ENCODE measurements around the gene PBLD. TPM values are rescaled to one million over a fixed set of nuclear protein-coding genes. Genes with fewer than 3 reads are reported as not detected.

The PBLD gene
- total RNA-seq, 1 experiment from 2014 or later = 5.6 TPM

GRCh38 chr10:68353537-68353936 is 20.8 kb upstream of the PBLD start:
- intact Hi-C loops (cut with micrococcal nuclease) = no loop called here
- BruUV-seq (replicated peaks) = no TSS peak
- no peaks in the 10 kb centered on the region for H3K27me3 Mint-ChIP-seq (ENCODE audit: insufficient read depth, unreplicated experiment)
- no peaks in the 10 kb centered on the region for H3K9me3 Mint-ChIP-seq (ENCODE audit: unreplicated experiment)
- H3K4me3 Mint-ChIP-seq (ENCODE audit: unreplicated experiment) = no peak overlapping the region
- H3K4me1 Mint-ChIP-seq (ENCODE audit: insufficient read depth, unreplicated experiment) = no peaks in the 10 kb centered on the region
- peaks cover 78% of the 10 kb centered on the region for H3K36me3 Mint-ChIP-seq (ENCODE audit: insufficient read depth, unreplicated experiment)
- H3K27ac Mint-ChIP-seq (ENCODE audit: low read depth, unreplicated experiment) = no peak overlapping the region
- TF ChIP-seq CTCF (IDR thresholded peaks at IDR 0.05; ENCODE audit: unreplicated experiment) = no peak
- no peak for DNase-seq (ENCODE audit: unreplicated experiment)
- CTCF ChIA-PET = interaction anchor here (0.6 kb wide), 2 partner anchors 192 to 741 kb away, joined by 3 read pairs; no protein-coding TSS in a partner anchor
- POLR2A ChIA-PET = interaction anchor here (1.1 kb wide), 1 partner anchor 16 kb away, joined by 4 read pairs; no protein-coding TSS in a partner anchor

GRCh38 chr10:68348265-68348741 is 15.6 kb upstream of the PBLD start:
- Mint-ChIP-seq H3K36me3 (ENCODE audit: insufficient read depth, unreplicated experiment) (peaks cover 94% of the 10 kb centered on the region), H3K27ac (ENCODE audit: low read depth, unreplicated experiment) (no peak overlapping the region), H3K4me1 (ENCODE audit: insufficient read depth, unreplicated experiment) (no peaks in the 10 kb centered on the region), H3K27me3 (ENCODE audit: insufficient read depth, unreplicated experiment) (no peaks in the 10 kb centered on the region), H3K4me3 (ENCODE audit: unreplicated experiment) (no peak overlapping the region), H3K9me3 (ENCODE audit: unreplicated experiment) (no peaks in the 10 kb centered on the region)
- peak; percentile 58 for TF ChIP-seq CTCF (IDR thresholded peaks at IDR 0.05; ENCODE audit: unreplicated experiment)
- intact Hi-C loops (cut with micrococcal nuclease) = loop anchor here (1.0 kb wide), 1 partner anchor 136 kb away; no protein-coding TSS in a partner anchor
- ChIA-PET POLR2A (interaction anchor here (0.6 to 1.1 kb wide), 4 partner anchors 12 to 33 kb away, joined by 3 to 14 read pairs (median 5); partner anchors contain the start of genes HNRNPH3 and PBLD), CTCF (interaction anchor here (0.5 to 2.3 kb wide), 23 partner anchors 9 to 536 kb away, joined by 3 to 23 read pairs (median 4); partner anchors contain the start of gene PBLD)
- peak; percentile 60 for DNase-seq (ENCODE audit: unreplicated experiment)
- no TSS peak for BruUV-seq (replicated peaks)

GRCh38 chr10:68346774-68347173 is 14.0 kb upstream of the PBLD start:
- Mint-ChIP-seq H3K9me3 (ENCODE audit: unreplicated experiment) (no peaks in the 10 kb centered on the region), H3K36me3 (ENCODE audit: insufficient read depth, unreplicated experiment) (peaks cover 94% of the 10 kb centered on the region), H3K27me3 (ENCODE audit: insufficient read depth, unreplicated experiment) (no peaks in the 10 kb centered on the region), H3K4me3 (ENCODE audit: unreplicated experiment) (no peak overlapping the region), H3K4me1 (ENCODE audit: insufficient read depth, unreplicated experiment) (no peaks in the 10 kb centered on the region), H3K27ac (ENCODE audit: low read depth, unreplicated experiment) (no peak overlapping the region)
- BruUV-seq (replicated peaks) = no TSS peak
- intact Hi-C loops (cut with micrococcal nuclease) = no loop called here
- ChIA-PET POLR2A (interaction anchor here (1.1 to 1.7 kb wide), 2 partner anchors 13 to 16 kb away, joined by 5 to 9 read pairs; partner anchors contain the start of gene PBLD), CTCF (interaction anchor here (0.6 to 2.3 kb wide), 5 partner anchors 9 to 42 kb away, joined by 3 to 23 read pairs (median 8); no protein-coding TSS in a partner anchor)
- no peak for DNase-seq (ENCODE audit: unreplicated experiment)
- TF ChIP-seq CTCF (IDR thresholded peaks at IDR 0.05; ENCODE audit: unreplicated experiment) = no peak

- no peak for TF ChIP-seq CTCF (IDR thresholded peaks at IDR 0.05; ENCODE audit: unreplicated experiment)
- ChIA-PET CTCF (interaction anchor here (0.6 kb wide), 1 partner anchor 26 kb away, joined by 3 read pairs; no protein-coding TSS in a partner anchor), POLR2A (interaction anchor here (0.8 to 3.8 kb wide), 2 partner anchors 13 to 17 kb away, joined by 3 to 19 read pairs; partner anchors contain the start of genes HNRNPH3 and PBLD)
- no TSS peak for BruUV-seq (replicated peaks)
- Mint-ChIP-seq H3K4me1 (ENCODE audit: insufficient read depth, unreplicated experiment) (no peaks in the 10 kb centered on the region), H3K9me3 (ENCODE audit: unreplicated experiment) (no peaks in the 10 kb centered on the region), H3K27me3 (ENCODE audit: insufficient read depth, unreplicated experiment) (no peaks in the 10 kb centered on the region), H3K4me3 (ENCODE audit: unreplicated experiment) (no peak overlapping the region), H3K36me3 (ENCODE audit: insufficient read depth, unreplicated experiment) (peaks cover 96% of the 10 kb centered on the region), H3K27ac (ENCODE audit: low read depth, unreplicated experiment) (no peak overlapping the region)
- no peak for DNase-seq (ENCODE audit: unreplicated experiment)
- intact Hi-C loops (cut with micrococcal nuclease) = no loop called here
These were observed 12.9 kb upstream of the PBLD start for GRCh38 chr10:68345621-68346020.

Data from MCF 10A (cell line).